NCI-H345 (cell line): ENCODE results near the gene EMD.

Source experiments
- DNase-seq: peaks from one replicate; lab custom pipeline; 2025; lab: John Stamatoyannopoulos, UW

The EMD gene

GRCh38 chrX:154419189-154419588, 40.1 kb downstream of the EMD start:
- no peak for DNase-seq

DNA sequence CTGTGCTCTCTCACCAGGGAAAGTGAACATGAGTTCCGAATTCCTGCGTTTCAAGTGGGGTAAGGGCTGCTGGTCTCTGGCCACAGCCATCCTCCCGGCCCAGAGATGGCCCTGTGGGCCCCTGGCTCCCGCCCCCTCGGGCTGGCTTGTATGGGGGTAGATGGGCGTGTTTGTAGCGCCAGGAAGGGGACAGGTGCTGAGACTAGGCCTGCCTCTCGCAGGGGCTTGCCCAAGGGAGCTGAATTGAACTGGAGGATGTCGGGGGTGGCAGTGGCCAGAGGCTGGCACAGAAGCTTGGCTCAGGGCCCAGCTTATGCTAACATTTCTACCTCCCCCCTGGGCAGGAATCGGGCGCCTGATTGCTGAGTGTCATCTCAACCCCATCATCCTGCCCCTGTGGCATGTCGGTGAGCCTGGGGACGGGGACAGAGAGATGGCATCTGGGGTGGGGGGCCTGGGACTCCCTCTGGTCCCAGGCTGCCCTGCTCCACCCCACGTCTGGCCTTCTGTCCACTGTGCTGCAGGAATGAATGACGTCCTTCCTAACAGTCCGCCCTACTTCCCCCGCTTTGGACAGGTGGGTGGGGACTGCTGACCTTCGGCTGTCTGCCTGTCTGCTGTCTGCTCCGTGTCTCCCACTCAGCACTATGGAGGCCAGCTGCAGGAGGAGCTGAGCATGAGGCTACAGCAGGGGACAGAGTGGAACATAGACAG, 40.8 kb downstream of the EMD start:
- DNase-seq, result peak; percentile 60

- DNase-seq, result no peak
Observed at GRCh38 chrX:154420402-154420756, 41.3 kb downstream of the EMD start.

- no peak for DNase-seq
Observed at GRCh38 chrX:154426916-154427770, 48.0 kb downstream of the EMD start.

DNA sequence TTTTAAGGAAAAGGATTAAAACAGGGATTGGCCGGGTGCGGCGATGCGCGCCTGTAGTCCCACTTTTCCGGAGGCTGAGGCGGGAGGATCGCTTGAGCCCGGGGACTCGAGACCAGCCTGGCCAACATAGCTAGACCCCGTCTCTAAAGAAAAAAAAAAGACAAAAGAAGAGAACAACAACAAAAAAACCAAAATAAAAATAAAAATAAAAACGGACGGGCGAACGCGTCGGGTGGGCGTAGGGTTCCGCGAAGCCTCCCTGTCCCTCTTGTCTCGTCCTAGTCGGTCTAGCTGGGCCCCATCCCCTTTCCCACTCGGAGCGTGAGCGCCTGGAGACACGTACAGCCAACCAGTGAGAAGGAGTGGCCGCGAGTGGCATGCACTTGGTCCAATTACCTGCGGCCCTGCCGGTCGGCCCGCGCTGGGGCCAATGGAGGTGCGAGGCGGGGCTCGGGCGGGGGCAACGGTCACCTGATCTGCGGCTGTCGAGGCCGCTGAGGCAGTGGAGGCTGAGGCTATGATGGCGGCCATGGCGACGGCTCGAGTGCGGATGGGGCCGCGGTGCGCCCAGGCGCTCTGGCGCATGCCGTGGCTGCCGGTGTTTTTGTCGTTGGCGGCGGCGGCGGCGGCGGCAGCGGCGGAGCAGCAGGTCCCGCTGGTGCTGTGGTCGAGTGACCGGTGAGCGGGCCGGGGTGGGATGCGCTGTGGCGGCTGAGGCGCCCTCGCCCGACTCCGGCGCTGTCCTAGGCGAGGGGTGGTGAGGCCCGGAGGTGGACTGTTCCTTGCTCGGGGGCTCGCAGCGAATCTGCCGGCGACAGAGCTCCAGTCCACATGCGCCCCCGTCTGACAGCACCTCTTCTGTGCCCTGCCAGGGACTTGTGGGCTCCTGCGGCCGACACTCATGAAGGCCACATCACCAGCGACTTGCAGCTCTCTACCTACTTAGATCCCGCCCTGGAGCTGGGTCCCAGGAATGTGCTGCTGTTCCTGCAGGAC, 49.4 kb downstream of the EMD start, which contains the start of gene ATP6AP1:
TSS of gene ATP6AP1 (plus strand) at position 502 of the 996 bp plus-strand sequence. CDS start at position 518, 16 bp downstream.
- DNase-seq, result peak; percentile 93

GRCh38 chrX:154429711-154430110, 50.6 kb downstream of the EMD start:
- no peak for DNase-seq

DNA sequence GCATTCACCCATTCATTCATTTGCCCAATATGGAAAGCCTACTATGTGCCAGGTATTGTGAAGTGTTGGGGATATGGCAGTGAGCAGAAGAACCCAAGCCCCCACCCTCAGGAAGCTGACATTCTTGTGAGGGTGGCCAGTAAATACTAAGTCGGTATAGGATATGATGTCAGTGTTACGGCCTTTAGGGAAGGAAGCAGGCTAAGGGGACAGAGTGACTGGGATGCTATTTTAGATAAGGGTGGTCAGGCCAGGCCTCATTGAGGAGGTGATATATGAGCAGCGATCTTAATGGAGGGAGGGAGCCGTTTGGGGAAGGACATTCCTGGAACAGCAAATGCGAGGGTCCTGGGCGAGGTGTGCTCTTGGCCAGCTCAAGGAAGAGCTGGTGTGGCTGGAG, 51.4 kb downstream of the EMD start:
- no peak for DNase-seq

- DNase-seq, result no peak
Observed at GRCh38 chrX:154430916-154431315, 51.8 kb downstream of the EMD start.
